GM12892 (cell line): ENCODE data around the gene ST8SIA1.
"Not testable (repeated sequence)": the region's sequence is repeated elsewhere in the genome, so short reads cannot be mapped to it uniquely, and the experiment has no call there.

Experiments
- DNase-seq: peaks from one replicate; pipeline ENCODE4 v3.0.0; 2011; ENCODE audit not compliant: insufficient read length
- FAIRE-seq: peaks from 2 replicates; lab custom pipeline; 2011; peaks lifted over from hg19 to GRCh38; lab: Jason Lieb, UNC
- POLR2A ChIP-seq: IDR thresholded peaks from 2 replicates; pipeline ENCODE4 v1.6.1; 2011; ENCODE audit warnings: low read depth, low read length, control low read depth
- POLR2AphosphoS5 ChIP-seq: IDR thresholded peaks from 2 replicates; pipeline ENCODE4 v1.6.1; 2011; ENCODE audit warnings: low read depth, low read length, control low read depth
- TAF1 ChIP-seq: IDR thresholded peaks from 2 replicates; pipeline ENCODE4 v1.6.1; 2011; ENCODE audit warnings: low read depth, mild to moderate bottlenecking, control low read depth, low read length, borderline replicate concordance

ST8SIA1 gene

DNA sequence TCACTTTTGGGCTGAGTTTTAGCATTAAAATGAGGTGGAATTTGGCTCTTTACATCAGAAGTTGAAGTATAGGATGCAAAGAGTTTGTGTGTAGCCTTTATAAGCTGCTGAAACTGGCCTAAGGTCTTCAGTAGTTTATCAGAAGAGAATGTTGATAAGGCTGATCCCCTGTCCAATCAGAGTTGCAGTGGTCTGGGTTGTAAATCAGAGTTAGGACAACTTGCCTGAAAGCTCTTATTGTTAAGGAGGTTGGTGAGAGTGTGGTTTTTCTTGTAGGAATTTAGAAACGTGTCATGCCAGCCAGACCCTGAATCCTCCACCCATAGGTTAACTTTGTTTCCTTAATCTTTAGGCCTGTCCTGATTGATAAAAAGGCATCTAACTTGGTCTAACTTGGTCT is 143.5 kb downstream of the ST8SIA1 start:
- FAIRE-seq, result no peak

GRCh38 chr12:22188431-22188830 is 146.1 kb downstream of the ST8SIA1 start:
- no peak for FAIRE-seq

More for the DNA sequence above, 143.5 kb downstream of the ST8SIA1 start:
- TF ChIP-seq POLR2AphosphoS5, result no peak
- no peak for TF ChIP-seq POLR2A
- TF ChIP-seq TAF1, result no peak
- no peak for DNase-seq

DNA sequence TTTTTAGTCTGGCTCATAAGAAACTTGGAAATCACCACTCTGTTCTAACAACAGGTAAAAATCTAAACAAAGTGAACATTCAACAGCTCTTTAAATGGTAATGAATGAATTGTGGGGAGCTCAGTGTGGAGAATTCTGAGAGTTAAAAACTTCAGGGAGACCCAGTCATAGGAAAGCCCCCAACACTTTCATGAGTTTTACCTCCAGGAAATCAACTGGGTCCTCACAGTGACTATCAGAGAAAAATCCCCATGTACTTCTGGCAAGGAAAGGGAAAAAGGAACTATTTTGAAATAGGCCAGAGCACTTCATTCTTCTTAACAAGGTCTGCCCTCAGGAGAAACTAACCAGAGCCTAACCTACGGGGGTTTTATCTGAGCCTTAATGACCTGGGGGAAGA is 153.8 kb downstream of the ST8SIA1 start:
- TF ChIP-seq TAF1 (no peak), POLR2A (no peak), POLR2AphosphoS5 (no peak)
- DNase-seq (no peak), FAIRE-seq (no peak)

More at GRCh38 chr12:22188431-22188830, 146.1 kb downstream of the ST8SIA1 start:
- no peak for TF ChIP-seq TAF1
- TF ChIP-seq POLR2AphosphoS5, result no peak
- no peak for TF ChIP-seq POLR2A
- no peak for DNase-seq

DNA sequence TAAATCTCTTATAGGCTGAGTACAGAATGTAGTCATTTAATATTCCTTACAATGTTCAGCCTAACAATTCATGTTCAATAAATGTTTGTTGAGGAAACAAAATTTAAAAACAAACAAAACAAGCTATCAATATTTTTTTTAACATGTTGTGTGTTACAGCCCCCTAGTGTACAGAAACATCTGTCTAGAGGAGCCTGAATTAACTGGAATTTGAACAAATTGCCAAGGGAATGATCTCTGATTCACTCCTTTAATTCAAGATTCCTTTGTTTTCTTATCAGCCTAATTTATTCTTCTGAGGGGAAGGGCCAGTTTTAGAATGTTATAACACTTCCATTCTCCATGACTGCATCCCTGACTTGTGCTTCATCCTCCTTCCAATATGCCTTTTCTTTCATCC is 161.3 kb downstream of the ST8SIA1 start:
- TF ChIP-seq POLR2AphosphoS5 (no peak), POLR2A (no peak), TAF1 (no peak)
- FAIRE-seq (no peak), DNase-seq (no peak)

- DNase-seq, result no peak
- TF ChIP-seq TAF1 (no peak), POLR2A (no peak), POLR2AphosphoS5 (no peak)
- no peak for FAIRE-seq
Measured at GRCh38 chr12:22172501-22172900, 162.0 kb downstream of the ST8SIA1 start.

DNA sequence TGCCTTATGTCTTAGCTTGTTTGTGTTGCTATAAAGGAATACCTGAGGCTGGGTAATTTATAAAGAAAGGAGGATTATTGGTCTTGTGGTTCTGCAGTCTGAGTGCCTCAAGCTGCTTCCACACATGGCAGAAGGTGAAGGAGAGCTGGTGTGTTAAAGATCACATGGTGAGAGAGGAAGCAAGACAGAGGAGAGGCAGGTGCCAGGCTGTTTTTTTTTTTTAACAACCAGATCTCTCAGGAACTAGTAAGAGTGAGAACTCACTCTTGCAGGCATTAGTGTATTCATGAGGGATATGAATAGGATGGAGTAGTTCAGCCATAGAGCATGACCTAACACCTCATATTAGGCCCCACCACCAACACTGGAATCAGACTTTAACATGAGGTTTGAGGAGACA is 165.1 kb downstream of the ST8SIA1 start:
- TF ChIP-seq POLR2A, result no peak
- TF ChIP-seq POLR2AphosphoS5, result no peak
- TF ChIP-seq TAF1, result no peak
- no peak for DNase-seq
- FAIRE-seq, result no peak

DNA sequence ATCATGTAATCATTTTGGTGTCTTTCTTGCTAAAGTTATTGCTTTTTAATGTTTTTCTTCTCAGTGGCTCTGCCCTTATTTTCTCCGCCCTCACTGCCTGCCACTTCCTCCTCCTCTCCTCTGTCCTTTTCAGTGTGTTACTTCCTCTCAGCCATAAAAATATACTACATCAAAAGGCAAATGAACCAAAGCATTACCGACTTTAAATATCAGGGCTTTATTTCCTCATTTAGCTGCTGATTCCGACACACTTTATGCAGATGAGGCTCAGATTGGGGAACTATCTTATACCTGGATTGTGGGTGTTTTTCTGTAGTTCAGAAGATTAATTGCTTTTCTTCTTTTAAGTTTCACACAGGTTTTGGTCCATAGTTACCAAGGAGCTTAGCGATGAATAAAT is 170.4 kb downstream of the ST8SIA1 start:
- DNase-seq (no peak), FAIRE-seq (no peak)
- no peak for TF ChIP-seq TAF1
- no peak for TF ChIP-seq POLR2A
- no peak for TF ChIP-seq POLR2AphosphoS5

- FAIRE-seq (no peak), DNase-seq (no peak)
- TF ChIP-seq POLR2AphosphoS5 (no peak), POLR2A (no peak), TAF1 (no peak)
Measured at GRCh38 chr12:22163594-22163993, 170.9 kb downstream of the ST8SIA1 start.

DNA sequence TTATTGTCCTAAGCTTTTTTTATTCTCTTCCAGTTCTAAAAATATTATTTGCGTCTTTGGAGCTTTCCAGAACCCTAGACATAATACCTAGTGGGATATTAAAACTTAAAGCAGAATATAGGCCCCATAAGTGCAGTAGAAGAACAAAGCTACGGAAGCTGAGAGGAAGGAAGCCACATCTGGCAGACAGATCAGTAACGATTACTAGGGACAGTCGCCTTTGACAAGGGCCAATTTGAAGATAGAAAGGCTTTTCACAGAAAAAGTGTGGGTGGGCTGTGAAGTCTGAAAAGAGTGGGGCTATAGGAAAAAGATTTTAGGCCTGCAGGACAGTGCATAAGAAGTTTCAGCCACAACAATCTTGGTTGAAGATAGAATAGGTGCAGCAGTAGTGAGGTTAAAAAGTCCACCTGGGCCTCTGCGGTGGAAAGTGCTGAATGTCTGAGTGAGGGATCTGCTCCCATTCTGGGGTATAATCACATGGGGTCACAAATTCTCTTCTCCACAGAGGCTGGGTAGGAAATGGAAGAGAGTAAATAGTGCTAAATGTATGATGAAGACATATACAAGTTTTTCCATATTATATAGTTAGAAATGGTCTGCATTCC is 174.0 kb downstream of the ST8SIA1 start:
- DNase-seq (no peak), FAIRE-seq (no peak)
- TF ChIP-seq POLR2A (no peak), POLR2AphosphoS5 (no peak), TAF1 (no peak)

DNA sequence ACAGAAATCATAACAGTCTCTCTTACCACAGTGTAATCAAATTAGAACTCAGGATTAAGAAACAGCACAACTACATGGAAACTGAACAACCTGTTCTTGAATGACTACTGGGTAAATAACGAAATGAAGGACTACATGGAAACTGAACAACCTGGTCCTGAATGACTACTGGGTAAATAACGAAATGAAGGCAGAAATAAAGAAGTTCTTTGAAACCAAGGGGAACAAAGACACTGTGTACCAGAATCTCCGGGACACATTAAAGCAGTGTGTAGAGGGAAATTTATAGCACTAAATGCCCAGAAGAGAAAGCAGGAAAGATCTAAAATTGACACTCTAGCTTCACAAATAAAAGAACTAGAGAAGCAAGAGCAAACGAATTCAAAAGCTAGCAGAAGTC is 185.2 kb downstream of the ST8SIA1 start:
- FAIRE-seq, result not testable (repeated sequence)

DNA sequence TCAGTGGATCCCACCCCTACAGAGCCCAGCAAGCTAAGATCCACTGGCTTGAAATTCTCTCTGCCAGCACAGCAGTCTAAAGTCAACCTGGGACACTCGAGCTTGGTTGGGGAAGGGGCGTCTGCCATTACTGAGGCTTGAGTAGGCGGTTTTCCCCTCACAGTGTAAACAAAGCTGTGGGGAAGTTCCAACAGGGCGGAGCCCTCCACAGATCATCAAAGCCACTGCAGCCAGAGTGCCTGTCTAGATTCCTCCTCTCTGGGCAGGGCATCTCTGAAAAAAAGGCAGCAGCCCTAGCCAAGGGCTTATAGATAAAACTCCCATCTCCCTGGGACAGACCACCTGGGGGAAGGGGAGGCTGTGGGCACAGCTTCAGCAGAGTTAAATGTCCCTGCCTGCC is 187.8 kb downstream of the ST8SIA1 start:
- not testable (repeated sequence) for DNase-seq, FAIRE-seq

More for the DNA sequence above, 185.2 kb downstream of the ST8SIA1 start:
- not testable (repeated sequence) for DNase-seq
